Small intestine (tissue), 7 donors: ENCODE measurements around the gene PLXNB2. TPM values are rescaled to one million over a fixed set of nuclear protein-coding genes. Genes with fewer than 3 reads are reported as not detected.

Experiments used
- DNase-seq, 2 donors: peaks; one replicate each; pipeline versions ENCODE4 v3.0.0 to v3.0.0-alpha.2; 2013
- FAIRE-seq: peaks from 2 replicates; lab custom pipeline; 2012; peaks lifted over from hg19 to GRCh38; lab: Jason Lieb, UNC
- H3K27ac ChIP-seq, 3 donors: one replicate each; pipeline ENCODE4 v1.5.1; 2013; ENCODE audit warnings: low read length in 2 of 3, mild to moderate bottlenecking in 2 of 3, control low read depth in 1 of 3, inconsistent platforms in 1 of 3, low read depth in 1 of 3, moderate library complexity in 1 of 3
- H3K27me3 ChIP-seq, 3 donors: one replicate each; pipeline ENCODE4 v1.6.1; 2013; ENCODE audit warnings: low read length in 3 of 3, inconsistent platforms in 1 of 3; ENCODE audit not compliant: control insufficient read depth in 3 of 3, insufficient read depth in 3 of 3
- H3K36me3 ChIP-seq, 3 donors: one replicate each; pipeline ENCODE4 v1.6.1; 2013; ENCODE audit warnings: low read length in 3 of 3, inconsistent platforms in 1 of 3, low read depth in 1 of 3, mild to moderate bottlenecking in 1 of 3, moderate library complexity in 1 of 3; ENCODE audit not compliant: control insufficient read depth in 3 of 3, insufficient read depth in 2 of 3
- H3K4me1 ChIP-seq, 3 donors: one replicate each; pipeline ENCODE4 v1.6.1; 2013; ENCODE audit warnings: low read length in 2 of 3, inconsistent platforms in 1 of 3, low read depth in 1 of 3, mild to moderate bottlenecking in 1 of 3, moderate library complexity in 1 of 3; ENCODE audit not compliant: control insufficient read depth in 3 of 3, insufficient read depth in 2 of 3
- H3K4me3 ChIP-seq, 3 donors: one replicate each; pipeline ENCODE4 v1.5.1; 2013; ENCODE audit warnings: low read length in 3 of 3, control low read depth in 1 of 3, inconsistent platforms in 1 of 3, low read depth in 1 of 3, mild to moderate bottlenecking in 1 of 3, moderate library complexity in 1 of 3
- H3K9me3 ChIP-seq, 2 donors: one replicate each; pipeline ENCODE4 v1.6.1; 2013; ENCODE audit warnings: low read depth in 1 of 2, low read length in 1 of 2; ENCODE audit not compliant: control insufficient read depth in 2 of 2, insufficient read depth in 1 of 2
- WGBS, 3 donors: extraction: QIAGEN DNeasy Blood & Tissue Kit; methylation state at CpG; one replicate each; pipeline ENCODE4 v1.1.7; 2013; 5-methylcytosine and 5-hydroxymethylcytosine counted together
- polyA plus RNA-seq, 4 donors: library from polyadenylated mRNA; stranded (reverse) in 3 of 4; unstranded in 1 of 4; fragments of 200-250 nt in 3 of 4; fragments of 120-200 nt in 1 of 4; gene quantifications; one replicate each; pipeline versions ENCODE4 v1.2.1 to v1.2.3, GENCODE V29; 2013
- donor health status: healthy with polysubstance abuse.
- donor health status: control.
- donor health status: control.
- donor health status: Bipolar disorder and iron deficiency.
- donor health status: healthy.

Gene PLXNB2
- polyA plus RNA-seq, 4 donors: 70.3 to 179 (median 95.2) TPM

DNA sequence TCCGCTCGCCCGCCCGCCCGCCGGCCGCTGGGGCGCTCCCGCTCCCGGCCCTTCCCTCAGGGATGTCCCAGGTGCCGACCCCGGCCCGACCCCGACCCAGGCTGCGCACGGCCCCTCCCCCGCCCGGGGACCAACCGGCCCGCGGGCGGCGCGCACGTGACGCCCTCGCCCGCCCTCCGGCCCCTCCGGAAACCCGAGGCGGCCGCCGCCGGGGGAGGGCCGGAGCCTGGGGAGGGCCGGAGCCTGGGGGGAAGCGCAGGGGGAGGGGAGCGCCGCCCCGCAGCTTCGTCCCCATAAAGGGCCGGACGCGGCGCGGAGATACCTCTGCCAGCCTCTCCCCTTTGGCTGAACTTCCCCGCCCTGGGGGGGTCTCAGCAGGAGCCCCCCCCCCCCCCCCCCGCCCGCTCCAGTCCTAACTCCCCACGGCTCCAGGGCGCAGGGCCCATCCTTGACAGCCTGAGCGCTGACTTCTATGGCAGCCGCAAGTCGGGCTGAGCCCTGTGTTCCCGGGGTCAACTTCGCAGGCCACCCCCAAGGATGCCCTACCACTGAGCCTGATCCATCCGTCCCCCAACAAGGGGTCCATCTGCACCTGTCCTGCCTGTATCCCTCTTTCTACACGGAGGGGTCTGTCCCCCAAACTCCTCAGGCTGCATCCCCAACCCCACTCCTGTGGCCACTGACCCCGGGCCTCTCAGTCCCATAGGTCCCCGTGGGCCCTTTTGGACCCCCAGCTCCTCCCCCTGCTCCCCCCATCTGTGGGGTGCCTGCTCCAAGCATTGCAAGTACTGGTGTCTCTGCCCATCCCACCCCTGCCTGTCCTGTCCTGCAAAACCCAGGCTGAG lies 45.6 kb downstream of the PLXNB2 start, which contains the start of gene MAPK12:
Gene MAPK12 (minus strand): TSS at position 69 of the 845 bp plus-strand sequence. CDS start 174 bp downstream, outside the sequence.
- DNase-seq: no peak
- Histone ChIP-seq H3K27me3 (peaks cover 4 to 46% (median 9%) of the 10 kb centered on the region in 3 donors), H3K4me3 (peak within 1 kb of the TSS; percentile 24 to 45 (median 38)), H3K36me3 (no peaks in the 10 kb centered on the region), H3K9me3 (no peaks in the 10 kb centered on the region), H3K4me1 (peaks cover 0 to 4% (median 0%) of the 10 kb centered on the region in 3 donors), H3K27ac (no peak within 1 kb of the TSS)
- 3 to 6% (median 4%) methylated on average over 22 to 61 of the region's 61 CpGs for WGBS, 3 donors
- FAIRE-seq: no peak

DNA sequence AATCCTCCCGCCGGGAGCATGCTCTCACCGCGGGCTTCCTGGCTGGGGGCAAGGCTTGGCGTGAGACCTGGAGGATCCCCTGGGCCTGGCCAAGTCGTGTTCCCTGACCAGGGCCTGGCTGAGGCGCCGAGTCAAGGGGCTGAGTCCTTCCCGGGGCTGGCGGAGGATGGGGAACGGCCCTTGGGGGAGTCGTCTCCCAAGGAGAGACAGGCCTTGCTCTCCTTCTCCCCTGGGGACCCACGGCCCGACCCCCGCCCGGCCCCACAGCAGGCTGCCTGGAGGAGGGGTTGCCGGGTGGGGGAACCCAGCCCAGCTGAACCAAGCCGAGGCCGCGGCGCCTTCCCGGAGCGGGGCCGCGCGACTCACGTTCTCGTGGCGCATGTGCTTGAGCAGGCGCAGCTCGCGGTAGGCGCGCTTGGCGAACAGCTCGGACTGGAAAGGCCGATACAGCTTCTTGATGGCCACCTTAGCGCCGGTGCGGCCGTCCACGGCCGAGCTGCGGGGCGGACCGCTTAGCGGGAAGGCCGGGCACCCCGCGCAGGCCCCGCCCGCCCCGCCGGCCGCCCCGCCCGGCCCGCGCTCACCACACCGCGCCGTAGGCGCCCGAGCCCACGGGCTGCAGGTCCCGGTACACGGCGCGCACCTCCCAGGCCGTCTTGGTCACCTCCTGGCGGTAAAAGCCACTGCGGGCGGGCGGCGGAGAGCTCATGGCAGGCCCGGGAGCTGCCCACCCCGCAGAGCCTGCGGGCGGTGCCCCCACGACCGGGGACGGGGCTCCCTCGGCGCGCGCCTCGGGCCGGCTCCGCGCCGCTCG lies 46.4 kb downstream of the PLXNB2 start:
- peak overlapping the region; percentile 24 to 45 (median 38) for H3K4me3 ChIP-seq
- WGBS, 3 donors: 0 to 1% (median 0%) methylated on average over 34 to 92 of the region's 92 CpGs
- peaks cover 0 to 2% (median 0%) of the 10 kb centered on the region in 3 donors for H3K36me3 ChIP-seq
- H3K27ac ChIP-seq: no peak overlapping the region
- no peaks in the 10 kb centered on the region for H3K9me3 ChIP-seq
- H3K27me3 ChIP-seq: peaks cover 4 to 38% (median 9%) of the 10 kb centered on the region in 3 donors
- peaks cover 0 to 4% (median 0%) of the 10 kb centered on the region in 3 donors for H3K4me1 ChIP-seq
- DNase-seq (peak in 1 of 2 donors; percentile 69), FAIRE-seq (no peak)

DNA sequence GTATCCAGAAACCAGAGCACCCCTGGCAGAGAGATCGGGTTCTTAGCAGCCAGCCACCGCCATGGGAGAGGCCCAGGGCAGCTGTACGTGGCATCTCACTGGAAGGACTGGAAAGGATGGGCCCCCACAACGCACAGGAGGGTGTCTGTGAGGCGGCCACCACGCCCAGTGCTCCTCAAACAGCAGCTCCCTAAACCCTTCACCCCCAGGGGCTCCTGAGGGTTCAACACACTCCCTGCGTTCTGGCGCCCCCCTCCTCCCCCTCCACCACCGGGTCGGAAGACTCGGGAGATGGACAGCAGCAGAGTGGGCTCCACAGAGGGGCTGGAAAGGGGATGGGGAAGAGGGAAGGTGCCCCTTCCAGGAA lies 47.0 kb downstream of the PLXNB2 start:
- WGBS, 3 donors: 0 to 28% (median 19%) methylated on average over 5 to 11 of the region's 11 CpGs
- H3K4me3 ChIP-seq: peak overlapping the region in 1 of 3 donors; percentile 24
- H3K36me3 ChIP-seq: peaks cover 0 to 5% (median 0%) of the 10 kb centered on the region in 3 donors
- DNase-seq (no peak), FAIRE-seq (no peak)
- no peak overlapping the region for H3K27ac ChIP-seq
- peaks cover 4 to 36% (median 9%) of the 10 kb centered on the region in 3 donors for H3K27me3 ChIP-seq
- no peaks in the 10 kb centered on the region for H3K9me3 ChIP-seq
- H3K4me1 ChIP-seq: peaks cover 0 to 4% (median 0%) of the 10 kb centered on the region in 3 donors

DNA sequence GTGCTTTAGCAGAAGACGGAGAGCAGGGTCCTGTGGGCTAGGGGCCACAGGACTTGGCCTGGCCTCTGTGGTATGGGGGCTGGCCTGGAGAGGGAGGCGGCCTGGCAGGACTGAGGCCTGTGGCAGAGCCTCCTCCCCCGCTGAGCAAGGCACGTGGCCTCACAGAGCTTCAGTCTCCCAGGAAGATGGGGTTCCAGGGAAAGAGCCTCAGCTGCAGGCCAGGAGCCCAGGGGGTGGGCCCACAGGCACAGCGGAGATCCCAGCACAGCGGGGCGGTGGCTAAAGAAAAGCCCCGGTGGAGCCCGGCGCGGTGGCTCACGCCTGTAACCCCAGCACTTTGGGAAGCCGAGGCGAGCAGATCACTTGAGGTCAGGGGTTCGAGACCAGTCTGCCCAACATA lies 48.1 kb downstream of the PLXNB2 start:
- DNase-seq: no peak
- no peak overlapping the region for H3K27ac ChIP-seq
- FAIRE-seq: no peak
- no peak overlapping the region for H3K4me3 ChIP-seq
- H3K4me1 ChIP-seq: peaks cover 0 to 4% (median 0%) of the 10 kb centered on the region in 3 donors
- peaks cover 4 to 32% (median 9%) of the 10 kb centered on the region in 3 donors for H3K27me3 ChIP-seq
- H3K36me3 ChIP-seq: peaks cover 0 to 5% (median 0%) of the 10 kb centered on the region in 3 donors
- WGBS, 3 donors: 85 to 92% (median 85%) methylated on average over 15 of the region's 15 CpGs
- no peaks in the 10 kb centered on the region for H3K9me3 ChIP-seq

DNA sequence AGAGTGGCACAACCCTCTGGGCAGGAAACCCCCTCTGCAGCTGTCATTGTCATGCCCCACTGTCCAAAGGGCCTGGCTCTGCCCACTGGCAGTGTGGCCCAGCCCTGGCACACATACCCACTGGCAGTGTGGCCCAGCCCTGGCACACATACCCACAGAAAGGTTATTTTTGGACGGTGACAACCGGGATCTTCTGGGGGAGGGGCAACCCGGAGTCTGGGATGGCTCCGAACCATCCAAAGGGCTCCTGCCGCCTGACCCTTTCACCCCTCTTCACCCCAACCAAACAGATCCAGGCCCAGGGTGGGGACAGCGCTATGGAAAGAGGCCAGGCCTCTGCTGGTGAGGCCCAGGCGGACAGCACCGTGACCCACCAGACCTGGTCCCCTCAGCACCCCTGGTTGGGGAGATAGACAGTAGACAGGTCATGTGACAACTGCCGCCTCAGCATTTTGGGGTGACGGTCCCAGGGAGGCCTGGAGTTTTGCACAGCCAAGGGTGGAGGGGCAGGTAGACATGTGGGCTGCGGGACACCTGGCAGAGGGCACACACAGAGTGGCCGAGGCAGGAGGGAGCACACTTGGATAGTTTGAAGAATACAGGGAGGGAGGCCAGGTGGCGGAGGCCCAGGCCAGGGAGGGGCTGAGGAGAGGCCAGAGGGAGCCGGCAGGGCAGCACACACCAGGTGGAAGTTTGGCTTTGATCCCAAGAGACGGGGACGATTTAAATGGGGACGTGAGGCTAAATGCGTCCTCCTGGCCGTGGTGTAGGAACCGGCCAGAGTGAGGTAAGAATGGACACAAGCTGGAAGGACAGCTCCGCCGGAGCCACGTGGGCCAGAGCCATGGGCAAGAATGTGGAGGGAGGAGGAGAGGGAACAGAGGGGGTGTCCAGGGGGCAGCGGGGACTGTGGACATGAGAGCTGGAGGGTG lies 48.8 kb downstream of the PLXNB2 start:
- Histone ChIP-seq H3K9me3 (no peaks in the 10 kb centered on the region), H3K4me1 (peaks cover 0 to 4% (median 0%) of the 10 kb centered on the region in 3 donors), H3K27ac (no peak overlapping the region), H3K36me3 (peaks cover 0 to 5% (median 0%) of the 10 kb centered on the region in 3 donors), H3K27me3 (peaks cover 4 to 31% (median 9%) of the 10 kb centered on the region in 3 donors), H3K4me3 (no peak overlapping the region)
- no peak for DNase-seq
- WGBS, 3 donors: 56 to 80% (median 71%) methylated on average over 24 of the region's 24 CpGs
- FAIRE-seq: no peak

DNA sequence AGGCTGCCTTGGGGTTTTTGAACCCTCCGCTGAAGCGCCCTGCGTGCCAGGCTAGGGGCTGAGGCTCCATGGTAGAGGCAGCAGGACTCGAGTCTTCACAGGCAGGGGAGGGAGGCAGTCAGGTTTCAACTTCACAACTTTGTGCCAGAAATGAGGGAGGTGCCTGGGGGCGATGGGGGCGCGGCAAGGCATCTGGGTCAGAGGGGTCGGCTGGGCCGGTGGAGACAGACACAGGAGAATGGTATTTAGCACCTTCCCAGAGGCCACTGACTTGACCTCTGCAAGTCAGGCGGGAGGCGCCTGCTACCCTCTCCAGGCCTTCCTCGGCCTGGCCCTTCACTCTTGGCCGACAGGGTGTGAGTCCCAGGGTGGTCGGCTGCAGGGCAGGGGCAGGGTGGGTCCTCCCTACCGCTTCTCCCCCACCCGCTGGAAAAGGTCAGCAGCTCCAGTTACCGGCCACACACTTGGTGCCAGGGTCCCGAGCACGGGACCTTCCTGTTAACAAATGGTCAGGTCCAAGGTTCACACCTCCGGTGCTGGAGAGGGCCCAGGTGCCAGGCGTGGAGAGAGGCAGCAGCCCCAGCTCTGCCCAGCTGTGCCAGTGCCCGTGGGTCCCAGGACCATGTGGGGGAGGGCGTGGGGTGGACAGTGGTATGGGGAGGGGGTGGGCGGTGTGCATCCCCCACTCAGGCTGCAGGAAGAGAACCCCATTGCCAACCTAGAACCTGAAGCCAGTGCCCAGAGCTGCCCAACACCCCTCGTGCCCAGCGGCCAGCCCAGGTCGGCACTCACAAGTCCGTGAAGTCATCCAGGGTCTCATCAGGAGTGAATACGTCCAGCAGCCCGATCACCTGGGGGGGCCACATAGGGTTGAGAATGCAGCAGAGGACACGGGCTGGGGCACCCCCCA lies 49.7 kb downstream of the PLXNB2 start:
- Histone ChIP-seq H3K4me1 (peaks cover 0 to 4% (median 0%) of the 10 kb centered on the region in 3 donors), H3K9me3 (no peaks in the 10 kb centered on the region), H3K27ac (no peak overlapping the region), H3K36me3 (peaks cover 0 to 5% (median 0%) of the 10 kb centered on the region in 3 donors), H3K4me3 (no peak overlapping the region), H3K27me3 (peaks cover 4 to 22% (median 9%) of the 10 kb centered on the region in 3 donors)
- DNase-seq: peak in 1 of 2 donors; percentile 63
- WGBS, 3 donors: 30 to 69% (median 50%) methylated on average over 25 to 31 of the region's 31 CpGs
- FAIRE-seq: no peak

DNA sequence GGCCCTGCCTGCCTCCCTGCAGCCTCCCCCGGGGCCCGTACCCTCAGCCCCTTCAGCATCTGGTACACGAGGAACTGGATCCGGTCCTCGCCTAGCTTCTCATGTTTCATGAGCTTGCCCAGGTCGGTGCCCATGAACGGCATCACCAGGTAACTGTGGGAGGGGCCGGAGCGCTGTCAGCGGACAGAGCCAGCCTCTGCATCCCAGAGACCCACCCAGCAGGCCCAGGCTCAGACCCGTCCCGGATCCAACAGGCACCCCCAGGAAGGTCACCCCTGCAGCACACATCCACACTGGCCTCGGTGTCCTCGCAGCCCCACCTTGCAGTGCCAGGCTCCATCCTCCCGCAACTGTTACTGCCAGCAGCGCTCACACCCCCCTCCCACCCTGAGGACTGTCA lies 50.4 kb downstream of the PLXNB2 start:
- peaks cover 1 to 15% (median 9%) of the 10 kb centered on the region in 3 donors for H3K27me3 ChIP-seq
- WGBS, 3 donors: 47 to 82% (median 57%) methylated on average over 15 to 16 of the region's 16 CpGs
- peaks cover 0 to 2% (median 0%) of the 10 kb centered on the region in 3 donors for H3K4me1 ChIP-seq
- H3K36me3 ChIP-seq: peaks cover 0 to 5% (median 0%) of the 10 kb centered on the region in 3 donors
- no peak overlapping the region for H3K4me3 ChIP-seq
- DNase-seq (no peak), FAIRE-seq (no peak)
- no peaks in the 10 kb centered on the region for H3K9me3 ChIP-seq
- no peak overlapping the region for H3K27ac ChIP-seq
